GM21786 (cell line): Measurements from ENCODE around the gene TMBIM4.
"Not testable (repeated sequence)": the region's sequence is repeated elsewhere in the genome, so short reads cannot be mapped to it uniquely, and the experiment has no call there.

Experiments used
- ATAC-seq: cut with Tn5 transposase; IDR thresholded peaks from one replicate; pipeline ENCODE4 v1.9.1; 2021; ENCODE audit not compliant: unreplicated experiment

The TMBIM4 gene

GRCh38 chr12:66187036-66187435 lies 17.2 kb upstream of the TMBIM4 start:
- no peak for ATAC-seq

- ATAC-seq = not testable (repeated sequence)
These were observed 15.0 kb upstream of the TMBIM4 start for GRCh38 chr12:66184822-66185221.

- ATAC-seq = no peak
These were observed 13.2 kb upstream of the TMBIM4 start for GRCh38 chr12:66182956-66183355.

- ATAC-seq = no peak
These were observed 6.5 kb upstream of the TMBIM4 start for GRCh38 chr12:66176105-66176900.

GRCh38 chr12:66174391-66175325 lies 4.9 kb upstream of the TMBIM4 start:
- ATAC-seq = not testable (repeated sequence)

- no peak for ATAC-seq
These were observed 810 bp upstream of the TMBIM4 start for GRCh38 chr12:66170606-66171005.

- no peak for ATAC-seq
These were observed 1.4 kb downstream of the TMBIM4 start for GRCh38 chr12:66168410-66168809.

GRCh38 chr12:66166561-66166960 lies 3.2 kb downstream of the TMBIM4 start:
- ATAC-seq = no peak

- no peak for ATAC-seq
These were observed 4.7 kb downstream of the TMBIM4 start for GRCh38 chr12:66165141-66165540.

- no peak for ATAC-seq
These were observed 5.4 kb downstream of the TMBIM4 start for GRCh38 chr12:66164349-66164821.

GRCh38 chr12:66163289-66163688 lies 6.5 kb downstream of the TMBIM4 start:
- no peak for ATAC-seq

- no peak for ATAC-seq
These were observed 7.1 kb downstream of the TMBIM4 start for GRCh38 chr12:66162701-66163100.

GRCh38 chr12:66160704-66161103 lies 9.1 kb downstream of the TMBIM4 start:
- ATAC-seq = no peak

GRCh38 chr12:66159123-66159522 lies 10.7 kb downstream of the TMBIM4 start:
- ATAC-seq = no peak

GRCh38 chr12:66156654-66157053 lies 13.1 kb downstream of the TMBIM4 start:
- no peak for ATAC-seq

GRCh38 chr12:66154776-66155175 lies 15.0 kb downstream of the TMBIM4 start:
- ATAC-seq = no peak

GRCh38 chr12:66152732-66153131 lies 17.1 kb downstream of the TMBIM4 start:
- no peak for ATAC-seq

- no peak for ATAC-seq
These were observed 19.9 kb downstream of the TMBIM4 start for GRCh38 chr12:66149702-66150398.

- ATAC-seq = no peak
These were observed 24.7 kb downstream of the TMBIM4 start for GRCh38 chr12:66144791-66145754.

- ATAC-seq = no peak
These were observed 25.9 kb downstream of the TMBIM4 start for GRCh38 chr12:66143868-66144267.
